ENCODE results near the gene IRF2BP2. TPM values are rescaled to one million over a fixed set of nuclear protein-coding genes. Genes with fewer than 3 reads are reported as not detected.

Gene IRF2BP2
- polyA plus RNA-seq, 1 donor: 161 TPM

DNA sequence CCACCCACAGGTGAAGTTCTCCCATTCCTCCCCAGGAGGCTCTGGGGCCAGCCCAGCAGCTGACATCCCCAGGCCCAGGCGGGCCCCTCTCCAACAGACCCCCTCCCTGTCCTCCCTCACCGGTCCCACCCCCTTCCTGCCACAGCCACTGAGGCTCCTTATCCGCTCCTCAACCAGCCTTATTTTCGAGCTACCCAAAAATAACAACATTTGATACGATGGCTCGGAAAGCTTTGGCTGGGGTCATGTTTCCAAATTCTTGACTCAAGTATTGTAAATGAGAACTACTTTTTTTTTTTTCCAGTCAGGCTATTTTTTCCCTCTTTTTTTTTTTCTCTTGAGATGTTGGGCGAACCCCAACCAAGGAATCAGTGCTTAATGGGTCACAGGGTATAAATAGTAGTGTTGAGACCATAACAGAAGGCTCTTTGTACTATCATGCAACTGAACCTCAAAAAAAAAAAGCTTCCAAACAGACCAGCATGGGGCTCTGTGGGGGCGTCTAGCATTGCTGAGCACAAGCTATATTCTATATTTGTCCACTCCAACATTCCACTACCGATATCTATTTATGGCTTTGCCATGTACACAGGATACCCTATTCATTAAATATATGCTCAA lies 27.2 kb downstream of the IRF2BP2 start:
- H3K4me1 ChIP-seq (ENCODE audit: control insufficient read depth, insufficient read depth, low read length): no peaks in the 10 kb centered on the region
- H3K4me3 ChIP-seq (ENCODE audit: low read length): no peak overlapping the region
- 50% methylated on average over 1 of the region's 9 CpGs for WGBS (ENCODE audit: insufficient coverage, low lambda C conversion rate)
- DNase-seq: peak in 1 of 2 donors; percentile 22
- no peaks in the 10 kb centered on the region for H3K27me3 ChIP-seq (ENCODE audit: control insufficient read depth, insufficient read depth, low read length)
- H3K36me3 ChIP-seq (ENCODE audit: control insufficient read depth, insufficient read depth, low read length): no peaks in the 10 kb centered on the region
- peak overlapping the region; percentile 48 for H3K27ac ChIP-seq (ENCODE audit: low read length)
- no peaks in the 10 kb centered on the region for H3K9me3 ChIP-seq (ENCODE audit: control insufficient read depth, low read depth, low read length)

DNA sequence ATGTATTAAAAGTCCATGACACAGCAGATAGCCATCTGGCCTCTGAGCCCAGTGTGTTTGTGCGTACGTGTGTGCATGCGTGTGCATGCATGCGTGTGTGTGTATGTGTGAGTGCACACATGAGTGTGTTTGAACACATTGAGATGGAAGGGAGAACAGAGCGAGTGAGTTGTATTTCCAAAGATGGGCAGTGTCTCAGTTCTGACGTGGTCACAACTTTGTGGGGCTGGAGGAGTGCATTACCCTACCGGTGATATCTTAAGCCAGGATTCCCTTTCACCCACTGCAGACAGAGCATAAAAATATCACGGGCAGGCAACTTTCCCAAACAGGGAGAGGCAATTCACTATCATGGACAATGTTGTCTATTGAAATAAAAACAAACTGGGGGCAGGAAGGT lies 27.8 kb downstream of the IRF2BP2 start:
- H3K9me3 ChIP-seq (ENCODE audit: control insufficient read depth, low read depth, low read length): no peaks in the 10 kb centered on the region
- H3K27me3 ChIP-seq (ENCODE audit: control insufficient read depth, insufficient read depth, low read length): no peaks in the 10 kb centered on the region
- H3K4me1 ChIP-seq (ENCODE audit: control insufficient read depth, insufficient read depth, low read length): no peaks in the 10 kb centered on the region
- H3K4me3 ChIP-seq (ENCODE audit: low read length): no peak overlapping the region
- DNase-seq: no peak
- H3K36me3 ChIP-seq (ENCODE audit: control insufficient read depth, insufficient read depth, low read length): no peaks in the 10 kb centered on the region
- WGBS (ENCODE audit: insufficient coverage, low lambda C conversion rate): 90% methylated on average over 2 of the region's 8 CpGs
- peak overlapping the region; percentile 48 for H3K27ac ChIP-seq (ENCODE audit: low read length)

DNA sequence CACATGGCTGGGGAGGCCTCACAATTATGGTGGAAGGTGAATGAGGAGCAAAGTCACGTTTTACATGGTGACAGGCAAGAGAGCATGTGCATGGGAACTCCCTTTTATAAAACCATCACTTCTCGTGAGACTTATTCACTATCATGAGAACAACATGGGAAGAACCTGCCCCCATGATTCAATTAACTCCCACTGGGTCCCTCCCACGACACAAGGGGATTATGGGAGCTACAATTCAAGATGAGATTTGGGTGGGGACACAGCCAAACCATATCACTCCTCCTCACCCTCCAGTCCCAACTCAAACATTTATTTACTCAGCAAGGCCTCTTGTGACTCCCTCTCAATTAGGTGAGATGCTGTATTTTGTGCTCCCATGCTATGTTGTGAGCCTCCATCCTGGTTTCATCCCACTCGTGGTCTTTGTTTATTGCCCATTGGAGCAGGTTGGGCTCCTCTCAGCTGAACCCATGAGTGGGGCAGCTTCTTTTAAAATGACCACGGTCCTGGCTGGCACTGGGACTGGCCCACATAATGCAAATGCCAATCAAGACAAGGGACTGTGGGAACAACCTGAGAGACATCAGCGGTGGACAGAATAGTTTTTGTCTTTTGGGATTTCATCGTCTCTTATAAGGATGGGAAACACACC lies 28.8 kb downstream of the IRF2BP2 start:
- H3K27ac ChIP-seq (ENCODE audit: low read length): no peak overlapping the region
- no peak for DNase-seq

DNA sequence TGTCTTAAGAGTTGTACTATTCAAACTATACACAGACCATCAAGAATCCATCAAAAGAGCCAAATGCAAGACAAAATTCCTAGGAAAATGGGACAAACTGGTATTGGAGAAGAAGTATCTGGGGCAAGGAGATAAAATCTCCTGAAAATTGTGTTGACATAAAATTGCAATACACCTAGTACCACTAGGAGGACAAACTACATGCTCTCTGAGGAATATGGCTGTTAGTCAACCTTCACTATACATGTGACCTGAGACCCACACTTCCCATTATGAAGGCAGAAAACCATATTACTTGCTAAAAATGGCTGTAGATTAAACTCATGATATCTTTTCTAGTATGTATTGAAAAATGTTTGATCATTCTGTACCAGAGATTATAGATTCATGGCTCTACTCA lies 30.0 kb downstream of the IRF2BP2 start:
- H3K27ac ChIP-seq (ENCODE audit: low read length): no peak overlapping the region
- DNase-seq: no peak
- H3K4me3 ChIP-seq (ENCODE audit: low read length): no peak overlapping the region
- no peaks in the 10 kb centered on the region for H3K4me1 ChIP-seq (ENCODE audit: control insufficient read depth, insufficient read depth, low read length)
- H3K9me3 ChIP-seq (ENCODE audit: control insufficient read depth, low read depth, low read length): no peaks in the 10 kb centered on the region
- no peaks in the 10 kb centered on the region for H3K27me3 ChIP-seq (ENCODE audit: control insufficient read depth, insufficient read depth, low read length)
- H3K36me3 ChIP-seq (ENCODE audit: control insufficient read depth, insufficient read depth, low read length): no peaks in the 10 kb centered on the region

More for the DNA sequence above, 28.8 kb downstream of the IRF2BP2 start:
- H3K9me3 ChIP-seq (ENCODE audit: control insufficient read depth, low read depth, low read length): no peaks in the 10 kb centered on the region
- no peaks in the 10 kb centered on the region for H3K4me1 ChIP-seq (ENCODE audit: control insufficient read depth, insufficient read depth, low read length)
- WGBS (ENCODE audit: insufficient coverage, low lambda C conversion rate): 60% methylated on average over 2 of the region's 7 CpGs
- H3K36me3 ChIP-seq (ENCODE audit: control insufficient read depth, insufficient read depth, low read length): no peaks in the 10 kb centered on the region
- no peaks in the 10 kb centered on the region for H3K27me3 ChIP-seq (ENCODE audit: control insufficient read depth, insufficient read depth, low read length)
- no peak overlapping the region for H3K4me3 ChIP-seq (ENCODE audit: low read length)

DNA sequence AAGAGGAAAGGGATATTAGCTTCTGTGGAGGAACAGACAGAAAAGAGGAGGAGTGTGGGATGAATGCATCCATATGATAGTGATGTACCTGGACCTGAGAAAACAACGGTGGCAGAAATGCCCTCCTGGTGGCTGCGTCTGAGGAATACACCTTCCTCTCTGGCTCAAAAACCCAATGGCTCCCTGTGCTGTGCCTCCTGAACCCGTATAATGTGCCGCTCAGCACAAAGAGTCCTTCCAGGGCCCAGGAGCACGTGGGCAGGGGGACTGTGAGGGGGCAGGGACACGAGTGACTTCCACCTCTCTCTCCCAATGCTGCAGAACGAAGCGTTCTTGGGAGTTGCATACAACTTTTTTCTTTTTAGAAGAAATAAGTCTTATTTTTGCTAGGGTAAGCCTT lies 31.2 kb downstream of the IRF2BP2 start:
- Histone ChIP-seq H3K4me1 (ENCODE audit: control insufficient read depth, insufficient read depth, low read length) (no peaks in the 10 kb centered on the region), H3K27me3 (ENCODE audit: control insufficient read depth, insufficient read depth, low read length) (no peaks in the 10 kb centered on the region), H3K27ac (ENCODE audit: low read length) (no peak overlapping the region), H3K4me3 (ENCODE audit: low read length) (no peak overlapping the region), H3K36me3 (ENCODE audit: control insufficient read depth, insufficient read depth, low read length) (no peaks in the 10 kb centered on the region), H3K9me3 (ENCODE audit: control insufficient read depth, low read depth, low read length) (no peaks in the 10 kb centered on the region)
- DNase-seq: no peak
- WGBS (ENCODE audit: insufficient coverage, low lambda C conversion rate): 100% methylated on average over 1 of the region's 8 CpGs

DNA sequence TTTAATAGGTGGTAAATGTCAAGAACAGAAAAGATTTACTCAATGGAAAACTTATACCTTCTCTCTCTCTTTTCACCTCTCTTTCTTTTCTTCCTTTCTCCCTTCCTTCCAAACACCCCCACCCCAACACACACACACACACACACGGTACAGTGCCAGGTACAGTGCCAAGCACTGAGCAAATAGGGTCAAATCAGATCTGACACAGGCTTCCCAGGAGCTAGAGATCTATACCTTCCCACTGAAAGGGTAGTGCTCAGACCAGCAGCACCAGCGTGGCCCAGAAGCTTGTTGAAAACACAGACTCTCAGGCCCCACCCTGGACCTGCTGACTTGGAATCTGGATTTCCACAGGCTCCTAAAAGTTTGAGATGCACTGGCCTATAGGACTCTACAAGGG lies 31.9 kb downstream of the IRF2BP2 start:
- no peaks in the 10 kb centered on the region for H3K4me1 ChIP-seq (ENCODE audit: control insufficient read depth, insufficient read depth, low read length)
- H3K27ac ChIP-seq (ENCODE audit: low read length): no peak overlapping the region
- no peaks in the 10 kb centered on the region for H3K9me3 ChIP-seq (ENCODE audit: control insufficient read depth, low read depth, low read length)
- no peaks in the 10 kb centered on the region for H3K27me3 ChIP-seq (ENCODE audit: control insufficient read depth, insufficient read depth, low read length)
- no peak for DNase-seq
- no CpG with 5 or more reads among the region's 2 CpGs for WGBS (ENCODE audit: insufficient coverage, low lambda C conversion rate)
- no peak overlapping the region for H3K4me3 ChIP-seq (ENCODE audit: low read length)
- H3K36me3 ChIP-seq (ENCODE audit: control insufficient read depth, insufficient read depth, low read length): no peaks in the 10 kb centered on the region

DNA sequence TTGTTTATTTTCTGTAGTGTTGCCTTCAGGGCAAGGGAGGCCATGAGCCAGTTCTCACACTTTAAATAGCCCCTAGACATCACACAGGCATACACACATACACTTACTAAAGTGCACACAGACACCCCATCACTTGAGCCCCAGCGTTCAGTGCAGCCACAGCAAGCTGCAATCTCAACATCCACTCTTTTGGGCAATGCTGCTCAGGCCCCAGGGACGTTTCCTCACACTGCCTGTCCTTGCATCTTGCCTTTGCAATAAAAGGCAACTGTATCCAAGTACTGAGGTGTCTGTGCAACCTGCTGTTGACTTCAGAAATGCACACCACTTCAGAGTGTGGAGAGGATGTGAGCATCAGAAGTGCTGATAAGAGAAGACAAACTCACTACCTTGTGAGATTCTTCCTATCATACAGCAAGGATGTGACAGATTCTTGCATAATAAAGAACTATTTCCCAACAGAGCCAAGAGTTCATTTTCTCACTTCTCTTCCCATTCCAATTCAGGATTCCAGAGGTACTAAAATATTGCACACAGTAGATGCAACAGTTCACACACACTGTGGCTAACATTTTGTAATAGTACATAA lies 36.2 kb downstream of the IRF2BP2 start:
- peak; percentile 51 to 69 for DNase-seq
- Histone ChIP-seq H3K4me1 (ENCODE audit: control insufficient read depth, insufficient read depth, low read length) (no peaks in the 10 kb centered on the region), H3K4me3 (ENCODE audit: low read length) (no peak overlapping the region), H3K9me3 (ENCODE audit: control insufficient read depth, low read depth, low read length) (no peaks in the 10 kb centered on the region), H3K27ac (ENCODE audit: low read length) (no peak overlapping the region), H3K27me3 (ENCODE audit: control insufficient read depth, insufficient read depth, low read length) (no peaks in the 10 kb centered on the region), H3K36me3 (ENCODE audit: control insufficient read depth, insufficient read depth, low read length) (no peaks in the 10 kb centered on the region)
- WGBS (ENCODE audit: insufficient coverage, low lambda C conversion rate): no CpG with 5 or more reads among the region's 2 CpGs

DNA sequence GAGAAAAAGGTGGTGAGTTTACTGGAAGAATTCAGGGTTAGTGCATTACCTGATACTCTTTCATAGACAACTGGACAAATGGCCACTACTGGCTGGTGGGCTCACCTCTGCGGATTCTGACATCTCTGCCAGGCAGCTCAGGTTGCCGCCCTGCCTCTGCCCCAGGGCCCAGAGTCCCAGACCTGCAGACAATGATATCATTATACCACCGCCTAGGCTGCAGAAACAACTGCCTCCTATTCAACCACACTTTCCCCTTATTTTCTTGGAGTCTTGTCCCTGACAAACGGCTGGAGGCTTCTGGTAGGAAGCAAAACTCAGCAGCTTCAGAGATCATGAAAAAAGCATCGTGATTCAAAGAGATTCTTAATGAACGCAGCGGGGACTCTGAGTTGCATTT lies 37.0 kb downstream of the IRF2BP2 start:
- no peak for DNase-seq
- no peak overlapping the region for H3K27ac ChIP-seq (ENCODE audit: low read length)
- whole genome bisulfite sequencing (ENCODE audit: insufficient coverage, low lambda C conversion rate): no CpG with 5 or more reads among the region's 7 CpGs
- H3K36me3 ChIP-seq (ENCODE audit: control insufficient read depth, insufficient read depth, low read length): no peaks in the 10 kb centered on the region
- no peaks in the 10 kb centered on the region for H3K4me1 ChIP-seq (ENCODE audit: control insufficient read depth, insufficient read depth, low read length)
- H3K9me3 ChIP-seq (ENCODE audit: control insufficient read depth, low read depth, low read length): no peaks in the 10 kb centered on the region
- H3K4me3 ChIP-seq (ENCODE audit: low read length): no peak overlapping the region
- H3K27me3 ChIP-seq (ENCODE audit: control insufficient read depth, insufficient read depth, low read length): no peaks in the 10 kb centered on the region

DNA sequence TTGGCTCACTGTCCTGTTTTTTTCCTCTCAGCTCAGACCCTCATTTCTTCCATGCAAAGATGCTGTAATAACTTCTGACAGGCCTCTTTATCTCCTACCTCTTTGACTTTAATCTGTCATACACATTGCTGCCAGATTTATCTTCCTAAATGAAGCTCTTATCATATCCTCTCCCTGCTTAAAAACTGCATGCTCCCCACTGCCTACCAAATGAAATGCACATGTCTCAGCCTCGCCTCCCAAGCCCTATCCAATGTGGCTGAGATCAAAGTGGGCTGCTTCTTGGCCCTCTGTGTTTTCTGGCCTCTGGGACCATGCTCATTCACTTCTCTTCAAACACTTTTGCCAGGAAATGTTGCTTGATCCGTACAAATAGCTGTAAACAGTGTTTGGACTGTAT lies 38.3 kb downstream of the IRF2BP2 start:
- H3K27me3 ChIP-seq (ENCODE audit: control insufficient read depth, insufficient read depth, low read length): no peaks in the 10 kb centered on the region
- no peak overlapping the region for H3K27ac ChIP-seq (ENCODE audit: low read length)
- DNase-seq: no peak
- H3K9me3 ChIP-seq (ENCODE audit: control insufficient read depth, low read depth, low read length): no peaks in the 10 kb centered on the region
- H3K36me3 ChIP-seq (ENCODE audit: control insufficient read depth, insufficient read depth, low read length): no peaks in the 10 kb centered on the region
- H3K4me3 ChIP-seq (ENCODE audit: low read length): no peak overlapping the region
- H3K4me1 ChIP-seq (ENCODE audit: control insufficient read depth, insufficient read depth, low read length): no peaks in the 10 kb centered on the region
- 100% methylated on average over 1 of the region's 2 CpGs for WGBS (ENCODE audit: insufficient coverage, low lambda C conversion rate)

DNA sequence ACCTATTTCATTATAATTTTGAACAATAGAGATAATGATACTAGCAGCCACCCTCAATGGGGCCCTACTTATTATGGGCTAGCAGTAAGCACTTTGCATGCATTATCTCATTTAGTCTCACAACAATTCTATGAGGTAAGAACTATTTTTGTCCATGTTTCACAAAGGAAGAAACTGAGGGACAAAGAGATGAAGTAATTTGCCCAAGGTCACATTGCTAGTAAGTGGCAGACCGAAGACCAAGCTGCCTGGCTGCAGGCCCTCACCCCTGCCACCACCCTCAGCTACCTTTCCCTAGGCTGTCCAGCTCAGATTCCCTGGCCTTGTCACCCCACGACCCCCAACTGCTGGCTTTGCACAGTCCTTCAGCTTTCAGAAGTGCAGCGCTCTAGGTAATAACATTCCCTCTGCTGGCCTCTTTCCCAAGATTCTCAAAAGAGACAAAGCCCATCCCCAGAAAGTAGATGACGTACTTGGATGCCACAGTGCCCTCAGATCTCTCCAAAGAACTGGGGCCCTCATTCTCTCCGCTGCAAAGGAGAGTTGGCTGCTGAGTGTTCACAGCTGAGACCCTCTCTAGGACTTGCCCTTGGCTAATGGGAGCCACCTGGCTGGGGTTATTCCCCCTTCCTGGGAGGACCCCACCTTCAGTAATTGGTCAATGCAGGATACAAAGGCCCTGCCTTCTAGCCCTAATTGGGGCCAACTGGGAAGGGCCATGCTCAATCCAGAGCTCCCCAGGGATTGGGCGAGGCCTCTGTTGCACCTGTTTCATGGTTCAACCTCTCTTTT lies 39.5 kb downstream of the IRF2BP2 start:
- WGBS (ENCODE audit: insufficient coverage, low lambda C conversion rate): 80% methylated on average over 1 of the region's 6 CpGs
- no peak for DNase-seq
- Histone ChIP-seq H3K27me3 (ENCODE audit: control insufficient read depth, insufficient read depth, low read length) (no peaks in the 10 kb centered on the region), H3K4me1 (ENCODE audit: control insufficient read depth, insufficient read depth, low read length) (no peaks in the 10 kb centered on the region), H3K4me3 (ENCODE audit: low read length) (no peak overlapping the region), H3K27ac (ENCODE audit: low read length) (no peak overlapping the region), H3K9me3 (ENCODE audit: control insufficient read depth, low read depth, low read length) (no peaks in the 10 kb centered on the region), H3K36me3 (ENCODE audit: control insufficient read depth, insufficient read depth, low read length) (no peaks in the 10 kb centered on the region)

All from large intestine (tissue), 3 donors.